Epithelial cell of proximal tubule (primary cell): ENCODE measurements around the gene SLC25A30. TPM values are rescaled to one million over a fixed set of nuclear protein-coding genes. Genes with fewer than 3 reads are reported as not detected.

Source experiments
- DNase-seq: peaks from one replicate; pipeline ENCODE4 v3.0.0-alpha.2; 2011; ENCODE audit warnings: low read depth
- H3K4me3 ChIP-seq: 2 replicates; pipeline ENCODE4 v1.5.1; 2011; ENCODE audit warnings: low read depth, mild to moderate bottlenecking, low read length
- CTCF ChIP-seq: conservative IDR thresholded peaks from 2 replicates; pipeline ENCODE4 v1.5.1; 2012; ENCODE audit warnings: low read depth, mild to moderate bottlenecking, low read length
- total RNA-seq: library from RNA; depleted of rRNA; stranded (reverse); fragments of >200 nt; gene quantifications from 2 replicates; pipeline ENCODE4 v1.2.3, GENCODE V29; 2015

Gene SLC25A30
- total RNA-seq, 1 donor from 2014 or later, result 4.7 TPM

GRCh38 chr13:45372189-45373161, 45.7 kb downstream of the SLC25A30 start:
- DNase-seq, result no peak
- TF ChIP-seq CTCF, result no peak
- no peak overlapping the region for H3K4me3 ChIP-seq

- no peak for DNase-seq
- H3K4me3 ChIP-seq, result no peak overlapping the region
- TF ChIP-seq CTCF, result peak; percentile 96
Measured at GRCh38 chr13:45370922-45371406, 47.2 kb downstream of the SLC25A30 start.

DNA sequence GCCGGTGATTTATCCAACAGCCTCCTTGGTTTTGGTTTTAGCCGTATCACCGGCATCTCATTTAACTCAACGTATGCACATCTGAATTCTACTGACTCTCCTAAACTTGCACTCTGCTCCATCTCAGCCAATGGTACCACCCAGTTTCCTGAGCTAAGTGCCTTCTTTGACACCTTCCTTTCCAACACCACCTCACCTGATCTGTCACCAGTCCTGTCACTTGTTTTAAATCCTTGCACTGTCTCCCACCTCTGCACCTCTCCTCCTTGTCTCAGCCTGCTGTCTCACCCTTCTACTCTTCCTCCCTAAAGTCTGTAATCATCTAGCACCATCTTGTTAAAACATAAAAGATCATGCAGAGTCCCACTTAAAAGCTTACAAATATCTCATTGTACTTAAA, 49.1 kb downstream of the SLC25A30 start:
- DNase-seq, result no peak
- H3K4me3 ChIP-seq, result no peak overlapping the region
- no peak for TF ChIP-seq CTCF

DNA sequence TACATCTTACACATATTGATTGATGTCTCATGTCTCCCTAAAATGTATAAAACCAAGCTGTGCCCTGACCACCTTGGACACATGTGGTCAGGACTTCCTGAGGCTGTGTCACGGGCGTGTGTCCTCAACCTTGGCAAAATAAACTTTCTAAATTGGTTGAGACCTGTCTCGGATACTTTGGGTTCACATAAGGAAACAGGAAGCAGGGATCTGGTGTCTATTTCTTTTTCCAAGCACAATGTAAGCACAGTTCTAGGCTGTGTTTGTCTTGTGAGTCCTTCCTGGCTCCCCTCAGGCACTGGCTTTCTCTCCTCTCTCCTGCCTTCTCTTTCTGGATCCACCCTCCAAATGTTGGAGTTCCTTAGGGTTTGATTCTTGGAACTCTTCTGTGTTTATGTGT, 49.6 kb downstream of the SLC25A30 start:
- TF ChIP-seq CTCF, result no peak
- DNase-seq, result no peak
- no peak overlapping the region for H3K4me3 ChIP-seq

DNA sequence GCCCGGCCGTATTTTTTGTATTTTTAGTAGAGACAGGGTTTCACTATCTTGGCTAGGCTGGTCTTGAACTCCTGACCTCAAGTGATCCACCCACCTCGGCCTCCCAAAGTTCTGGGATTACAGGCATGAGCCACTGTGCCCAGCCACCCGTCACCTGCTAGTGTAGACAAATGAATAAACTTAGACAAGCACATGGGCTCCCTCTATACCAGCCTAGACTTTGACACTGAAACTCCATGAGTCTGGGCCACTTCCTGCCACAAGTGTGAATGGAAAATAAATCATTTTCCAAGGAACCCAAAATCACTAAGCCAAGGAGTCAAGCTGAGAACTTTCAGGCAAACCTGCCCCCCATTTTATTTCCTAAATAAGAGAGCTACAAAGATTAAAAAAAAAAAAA, 50.2 kb downstream of the SLC25A30 start:
- no peak overlapping the region for H3K4me3 ChIP-seq
- no peak for TF ChIP-seq CTCF
- no peak for DNase-seq

DNA sequence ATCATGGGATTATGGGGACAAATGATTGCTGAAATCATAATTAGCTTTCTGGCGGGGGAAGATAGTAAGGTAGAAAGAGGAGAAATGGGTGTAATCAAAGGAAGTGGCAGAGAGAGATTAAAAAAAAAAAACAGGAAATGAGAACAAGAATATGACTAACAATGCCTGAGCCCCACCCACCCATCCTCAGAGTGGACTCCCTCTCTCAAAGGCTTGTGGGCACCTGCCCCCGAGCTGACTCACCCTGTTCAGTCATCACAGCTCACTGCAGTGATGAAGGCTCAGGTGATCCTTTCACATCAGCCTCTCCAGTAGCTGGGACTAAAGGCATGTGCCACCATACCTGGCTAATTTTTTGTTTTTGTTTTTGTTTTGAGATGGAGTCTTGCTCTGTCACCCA, 50.8 kb downstream of the SLC25A30 start:
- no peak overlapping the region for H3K4me3 ChIP-seq
- peak; percentile 81 for DNase-seq
- no peak for TF ChIP-seq CTCF

DNA sequence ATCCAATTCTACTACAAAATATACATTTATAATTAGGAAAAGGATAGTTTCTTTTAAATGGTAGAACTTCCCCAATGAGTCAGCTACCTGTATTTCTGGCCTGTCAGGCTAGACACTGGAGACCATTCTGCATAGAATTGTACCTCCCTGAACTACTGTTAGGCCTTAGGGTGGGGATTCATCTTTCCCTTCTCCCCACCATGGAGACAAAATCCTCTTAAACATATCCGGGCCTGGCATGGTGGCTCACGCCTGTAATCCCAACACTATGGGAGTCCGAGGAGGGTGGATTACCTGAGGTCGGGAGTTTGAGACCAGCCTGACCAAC, 52.7 kb downstream of the SLC25A30 start:
- TF ChIP-seq CTCF, result no peak
- DNase-seq, result no peak
- no peak overlapping the region for H3K4me3 ChIP-seq
